ENCODE results near the gene CRIM1. TPM values are rescaled to one million over a fixed set of nuclear protein-coding genes. Genes with fewer than 3 reads are reported as not detected.

CRIM1 gene
- total RNA-seq, 1 donor from 2014 or later, result 57.2 TPM

DNA sequence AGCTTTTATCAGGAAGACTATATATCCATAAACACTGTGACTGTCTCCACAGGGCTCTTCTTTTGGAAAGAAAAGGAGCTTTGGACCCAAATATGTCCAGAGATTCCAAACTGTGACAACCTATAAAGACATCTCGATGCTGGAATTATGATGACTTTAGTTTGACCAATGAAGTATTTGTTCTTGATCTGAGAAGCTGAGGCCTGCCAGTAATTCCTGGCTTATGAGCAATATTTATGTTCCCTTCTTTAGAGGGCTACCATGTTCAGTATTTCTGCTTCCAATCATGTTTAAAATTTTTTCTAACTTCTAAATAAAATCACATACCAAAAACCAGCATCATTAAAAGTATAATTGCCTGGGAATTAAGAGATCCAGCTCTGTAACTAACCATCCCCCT, 201.3 kb downstream of the CRIM1 start:
- DNase-seq, result no peak

- DNase-seq, result no peak
Observed at GRCh38 chr2:36559221-36559942, 203.8 kb downstream of the CRIM1 start.

GRCh38 chr2:36560726-36561125, 205.1 kb downstream of the CRIM1 start:
- no peak for DNase-seq

DNA sequence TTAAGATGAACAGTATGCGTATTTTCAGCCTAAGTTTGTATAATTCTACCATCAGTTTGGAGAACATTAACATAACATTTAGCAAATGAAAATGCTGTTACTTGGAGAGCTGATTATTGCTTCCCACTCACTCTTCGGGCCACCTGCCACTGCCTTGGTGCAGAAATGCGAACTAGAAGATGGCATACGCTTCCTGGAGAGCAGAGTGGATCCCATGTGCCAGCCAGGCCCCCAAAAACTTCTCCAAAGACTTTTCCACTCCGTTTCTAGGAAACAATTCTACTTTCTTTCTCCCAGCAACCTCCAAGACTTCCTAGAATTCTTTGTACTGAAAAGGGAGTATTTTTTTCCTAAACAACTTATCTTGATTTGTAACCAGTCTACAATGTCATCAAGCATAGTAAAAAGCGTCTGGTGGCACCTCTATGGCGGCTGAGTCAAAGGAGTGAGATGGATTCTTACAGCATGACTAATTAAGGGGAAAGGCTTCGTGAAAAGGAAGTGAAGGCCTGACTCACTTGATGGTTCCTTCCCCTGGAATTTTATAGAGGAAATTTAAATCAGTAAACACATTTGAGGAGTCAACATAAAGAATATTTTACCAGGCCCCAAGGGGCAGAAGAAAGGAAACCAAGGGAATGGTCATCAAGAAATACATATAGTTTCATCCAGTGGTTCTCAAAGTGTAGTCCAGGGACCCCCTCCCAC, 205.8 kb downstream of the CRIM1 start:
- no peak for DNase-seq

DNA sequence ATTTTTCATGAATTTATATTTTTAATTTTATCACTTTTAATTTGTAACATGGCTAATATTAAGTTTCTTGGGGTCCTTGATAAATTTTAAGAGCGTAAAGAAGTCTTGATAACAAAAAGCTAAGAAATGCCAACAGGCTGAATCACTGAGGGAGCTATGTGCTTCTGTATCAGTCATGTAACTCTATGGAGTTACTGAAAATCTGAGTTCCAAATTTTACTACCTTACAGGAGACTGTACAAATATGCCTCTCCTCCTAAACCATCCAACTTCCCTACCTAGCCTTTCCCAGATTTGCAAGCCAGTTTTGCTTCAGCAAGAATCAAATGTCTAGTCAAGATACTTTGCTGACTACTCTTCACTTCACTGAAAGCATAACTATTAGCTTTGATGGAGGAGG, 206.7 kb downstream of the CRIM1 start:
- DNase-seq, result no peak

DNA sequence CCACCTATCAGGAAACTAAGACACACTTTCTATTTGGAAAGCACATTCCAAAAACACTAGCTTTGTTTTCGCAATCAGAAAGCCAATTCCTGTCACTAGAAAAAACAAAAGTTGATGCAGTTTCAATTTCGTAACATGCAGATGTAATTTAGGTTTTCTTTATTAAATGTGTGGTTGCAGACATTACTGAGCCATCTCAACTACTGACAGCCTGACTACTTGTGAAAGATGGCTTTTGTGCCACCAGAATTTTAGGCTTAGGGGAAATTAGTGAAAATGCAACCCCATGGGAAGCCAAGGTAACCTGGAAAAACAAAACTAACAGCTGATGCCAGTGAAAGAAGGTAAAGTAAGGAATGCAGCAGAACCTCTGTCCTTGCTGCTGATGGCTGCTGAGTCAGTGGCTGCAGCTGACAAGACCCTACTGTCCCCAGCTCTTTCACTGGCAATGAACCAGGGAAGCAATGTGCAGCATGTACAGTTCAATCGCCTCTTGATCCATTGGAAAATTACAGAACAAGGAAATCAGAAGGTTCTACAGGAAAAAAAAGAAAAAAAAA, 207.5 kb downstream of the CRIM1 start:
- DNase-seq, result no peak

DNA sequence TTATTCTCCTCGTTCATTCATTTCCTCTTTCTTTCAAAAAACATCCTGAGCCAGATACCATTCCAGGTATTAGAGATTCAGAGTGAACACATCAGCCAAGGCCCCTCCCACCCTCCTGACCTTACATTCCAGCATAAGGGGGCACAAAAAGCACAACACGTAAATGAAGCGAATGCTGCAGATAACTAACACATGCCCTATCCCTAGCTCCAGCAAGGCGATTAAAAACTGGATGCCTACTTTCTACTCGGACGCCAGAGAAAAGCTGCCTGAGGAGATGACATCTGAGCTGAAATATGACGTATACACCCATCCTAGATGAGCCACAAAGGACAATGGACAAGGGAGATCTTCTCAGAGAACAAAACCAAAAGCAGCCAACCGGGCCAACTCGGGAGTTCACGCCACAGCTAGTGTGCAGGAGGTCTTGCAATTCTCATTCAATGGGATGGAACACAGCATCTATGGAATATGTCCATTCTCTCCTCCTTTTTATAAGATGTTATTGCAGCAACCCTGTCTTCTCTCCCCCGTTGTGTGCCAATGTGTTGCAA, 208.9 kb downstream of the CRIM1 start:
- no peak for DNase-seq

- DNase-seq, result no peak
Observed at GRCh38 chr2:36565712-36566111, 210.1 kb downstream of the CRIM1 start.

DNA sequence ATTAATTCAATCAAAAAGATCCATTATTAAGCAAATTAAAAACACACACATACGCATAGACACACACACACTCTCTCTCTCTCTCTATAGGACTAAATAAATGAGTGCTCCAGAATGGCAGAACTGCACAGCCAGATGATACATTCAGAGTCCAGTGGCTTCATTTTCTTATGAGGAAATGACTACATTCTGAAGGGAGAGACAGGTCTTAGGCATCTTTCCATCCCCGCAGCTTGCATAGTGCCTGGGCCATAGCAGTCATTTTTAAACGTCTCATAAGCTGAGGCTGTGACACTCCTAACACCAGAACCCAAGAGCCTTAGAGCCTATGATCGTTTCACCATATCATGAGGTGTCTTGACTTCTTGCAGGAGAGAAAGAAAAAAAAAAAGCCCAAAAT, 211.3 kb downstream of the CRIM1 start:
- DNase-seq, result no peak

- DNase-seq, result no peak
Observed at GRCh38 chr2:36567711-36568408, 212.3 kb downstream of the CRIM1 start.

DNA sequence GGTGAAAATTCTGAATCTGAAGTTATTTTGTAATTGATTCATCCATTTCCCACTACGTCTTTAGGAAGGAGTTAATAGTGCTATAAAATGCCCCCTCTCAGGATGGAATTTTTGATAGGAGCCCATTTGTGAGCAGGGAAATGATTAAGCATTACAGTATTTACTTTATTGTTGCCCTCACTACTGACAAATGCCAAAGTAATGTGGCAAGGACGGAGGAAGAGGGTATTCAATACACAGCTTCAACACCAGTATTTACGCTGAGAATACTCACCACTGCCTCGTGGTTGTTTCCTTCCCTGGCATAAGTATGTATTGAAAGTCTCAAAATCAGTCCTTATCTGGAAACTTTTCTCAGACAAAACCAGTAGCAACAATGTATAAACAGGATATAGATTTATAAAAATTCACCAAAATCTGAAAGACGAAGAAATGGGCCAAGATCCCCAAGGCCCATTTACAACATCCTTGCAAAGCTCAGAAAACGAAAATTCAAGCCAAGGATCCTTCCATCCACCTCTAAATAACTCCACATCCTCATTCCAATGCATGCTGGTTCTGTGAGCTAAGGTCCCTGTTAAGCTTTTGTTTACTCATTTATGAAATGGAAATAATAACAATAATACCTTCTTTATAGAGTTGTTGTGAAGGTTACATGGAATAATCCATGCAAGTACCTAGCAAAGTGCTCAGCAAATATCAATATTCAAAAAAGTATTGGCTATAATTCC, 213.1 kb downstream of the CRIM1 start:
- DNase-seq, result no peak

- DNase-seq, result no peak
Observed at GRCh38 chr2:36569267-36569856, 213.8 kb downstream of the CRIM1 start.

GRCh38 chr2:36570416-36570815, 214.8 kb downstream of the CRIM1 start:
- no peak for DNase-seq

- DNase-seq, result no peak
Observed at GRCh38 chr2:36572054-36572718, 216.6 kb downstream of the CRIM1 start.

DNA sequence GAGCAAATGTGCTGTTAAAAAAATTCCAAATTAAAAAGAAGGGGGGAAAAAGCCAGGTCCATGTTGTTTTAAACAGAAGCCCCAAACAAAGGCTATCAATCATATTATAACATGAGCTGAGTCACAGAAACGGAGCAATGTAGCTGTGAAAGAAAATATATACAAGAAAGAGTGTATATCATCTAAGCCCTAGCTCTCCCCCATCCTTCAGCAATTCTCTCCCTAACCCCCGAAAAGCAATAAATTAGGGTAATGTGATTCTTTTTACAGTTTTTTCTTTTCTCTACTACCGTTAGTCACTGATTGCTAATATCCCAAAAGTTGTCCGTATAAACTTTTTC, 217.1 kb downstream of the CRIM1 start:
- DNase-seq, result no peak

- no peak for DNase-seq
Observed at GRCh38 chr2:36573165-36573564, 217.6 kb downstream of the CRIM1 start.

GRCh38 chr2:36574560-36574959, 219.0 kb downstream of the CRIM1 start:
- no peak for DNase-seq

- DNase-seq, result no peak
Observed at GRCh38 chr2:36577884-36578283, 222.3 kb downstream of the CRIM1 start.

DNA sequence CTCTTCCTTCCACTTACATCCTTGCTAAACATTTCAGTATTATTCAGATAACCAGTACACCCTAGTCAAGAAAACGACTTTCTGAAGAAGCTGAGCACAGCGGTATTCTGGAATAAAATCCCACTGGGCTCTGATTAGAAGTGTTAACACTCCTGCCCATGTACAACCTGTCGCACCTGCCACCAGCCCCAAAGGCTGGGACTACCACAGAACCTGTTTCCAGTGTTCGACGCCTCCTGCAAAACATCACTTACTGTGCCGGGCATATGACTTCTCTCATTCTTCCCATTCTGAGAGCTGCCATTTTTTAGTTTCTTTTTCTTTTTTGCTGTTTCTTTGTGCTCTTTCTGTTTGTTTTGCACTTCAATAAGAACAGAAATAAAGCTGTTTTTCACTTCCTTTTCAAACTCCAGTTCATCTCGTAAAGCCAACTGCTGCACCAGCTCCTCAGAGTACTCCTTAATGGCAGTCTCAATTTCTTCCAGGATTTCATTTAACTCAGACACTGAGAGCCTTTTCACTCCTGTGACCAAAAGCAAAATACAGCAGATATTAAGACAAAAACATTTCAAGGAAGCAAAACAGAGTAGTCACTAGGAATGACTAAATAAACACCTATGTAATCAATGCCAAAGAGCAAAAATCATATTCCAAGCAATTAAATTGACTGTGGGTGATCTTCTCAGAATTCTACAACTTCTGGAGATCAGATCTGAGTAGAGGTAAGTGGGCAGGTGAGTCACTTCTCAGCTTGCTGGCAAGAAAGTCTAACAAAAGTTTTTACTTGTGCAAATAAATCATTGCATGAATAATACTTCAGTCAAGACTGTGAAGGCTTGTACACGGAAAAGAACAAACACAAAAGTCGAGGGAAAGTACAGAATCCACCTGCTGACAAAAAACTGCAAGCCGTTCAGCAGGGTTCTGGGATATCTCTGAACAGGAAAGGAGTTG, 223.0 kb downstream of the CRIM1 start:
- DNase-seq, result no peak

- no peak for DNase-seq
Observed at GRCh38 chr2:36579297-36579664, 223.7 kb downstream of the CRIM1 start.

Measured in tongue (tissue), 2 donors.